Heart left ventricle (tissue), 16 donors: ENCODE measurements around the gene PDCD1LG2. TPM values are rescaled to one million over a fixed set of nuclear protein-coding genes. Genes with fewer than 3 reads are reported as not detected.

Experiments used
- ATAC-seq, 4 donors: fragments of 200-7000 bp; cut with Tn5 transposase; one replicate each; pipeline ENCODE4 v1.9.1; 2020 to 2022; ENCODE audit warnings: moderate library complexity in 4 of 4, mild to moderate bottlenecking in 3 of 4, moderate number of reproducible peaks in 1 of 4
- DNase-seq, 5 donors: peaks; one replicate each; pipeline ENCODE4 v3.0.0-alpha.2; 2020
- H3K27ac ChIP-seq, 12 donors: fragments of 200-600 bp; sonication (generic) in 4 of 12; one replicate each; pipeline versions ENCODE4 v1.5.0 to v1.8.0; 2016 to 2022; ENCODE audit warnings: mild to moderate bottlenecking in 2 of 12
- H3K27me3 ChIP-seq, 9 donors: fragments of 200-600 bp; sonication (generic) in 2 of 9; one replicate each; pipeline versions ENCODE4 v1.5.1 to v1.8.0; 2016 to 2022; ENCODE audit warnings: mild to moderate bottlenecking in 3 of 9
- H3K36me3 ChIP-seq, 9 donors: fragments of 200-600 bp; sonication (generic) in 2 of 9; one replicate each; pipeline versions ENCODE4 v1.5.0 to v1.8.0; 2018 to 2022; ENCODE audit warnings: mild to moderate bottlenecking in 2 of 9
- H3K4me1 ChIP-seq, 12 donors: fragments of 200-600 bp; sonication (generic) in 4 of 12; one replicate each; pipeline versions ENCODE4 v1.5.0 to v1.8.0; 2016 to 2022; ENCODE audit warnings: mild to moderate bottlenecking in 3 of 12
- H3K4me3 ChIP-seq, 12 donors: fragments of 200-600 bp; sonication (generic) in 4 of 12; one replicate each; pipeline versions ENCODE4 v1.5.0 to v1.8.0; 2017 to 2022; ENCODE audit warnings: mild to moderate bottlenecking in 9 of 12, moderate library complexity in 4 of 12
- H3K9me3 ChIP-seq, 12 donors: fragments of 200-600 bp; sonication (generic) in 4 of 12; one replicate each; pipeline versions ENCODE4 v1.5.0 to v1.8.0; 2016 to 2022; ENCODE audit warnings: mild to moderate bottlenecking in 1 of 12
- POLR2A ChIP-seq, 2 donors: fragments of 450-650 bp; IDR thresholded peaks; one replicate each; pipeline ENCODE4 v1.6.1; 2017; ENCODE audit warnings: antibody characterized with exemption in 2 of 2, mild to moderate bottlenecking in 2 of 2, moderate library complexity in 2 of 2
- WGBS, 4 donors: extraction: QIAGEN DNeasy Blood & Tissue Kit in 2 of 4; methylation state at CpG; one replicate each; pipeline versions ENCODE4 v1.1.5 to v1.1.7; 2013 to 2018; 5-methylcytosine and 5-hydroxymethylcytosine counted together
- intact Hi-C, 10 donors: fragments of 100-400 bp; cut with DNase I; formaldehyde crosslinking; loops; one replicate each; pipeline versions ENCODE4 v1.11.1 to v1.14.2; 2022
- polyA plus RNA-seq, 2 donors: library from polyadenylated mRNA; stranded (reverse); fragments of 200-250 nt; gene quantifications; one replicate each; pipeline ENCODE4 v1.2.3, GENCODE V29; 2013
- total RNA-seq, 9 donors: library from RNA; depleted of rRNA in 2 of 9; stranded (reverse); fragments of >200 nt in 2 of 9; fragmentation: NEBNext Ultra II Directional in 3 of 9; extraction: Animal tissue kit (Norgen Biotek cat#: 25700) in 3 of 9; gene quantifications; one replicate each; pipeline versions ENCODE4 v1.1.0 to v1.2.4, GENCODE V29; 2016 to 2023
- TF ChIP-seq, protein P1 (sequence below), 12 donors: fragments of 200-600 bp; sonication (generic) in 4 of 12; IDR thresholded peaks; one replicate each; pipeline versions ENCODE4 v1.5.0 to v1.8.0; 2018 to 2022; ENCODE audit warnings: antibody characterized with exemption in 12 of 12, mild to moderate bottlenecking in 5 of 12
- donor health status: ischemic (EF 13 %, LVEDD 7.1; RV severe dilation, severe dysfunction).
- donor health status: healthy with polysubstance abuse.
- donor health status: DM: no; HTN: yes; CAD: no.
- donor health status: DM: no; HTN: no; CAD: no.
- donor health status: ischemic (EF 25% LVEDD 6.9; RV normal size, moderate dysfunction).
- donor health status: ischemic (EF 25% LVEDD 5.7; RV mildly dilated, moderate dysfunction).
- donor health status: healthy.
- donor health status: DM: yes; HTN: yes; CAD: no.
- donor health status: ischemic (EF 35%, LVEDD 5.7; RV mildly dilated, moderate dysfunction).
- donor health status: nonischemic (EF 11% LVEDD 7.7; RV severe dilation, severe dysfunction).
- donor health status: DM: yes; HTN: yes; CAD: no.
- donor health status: PGD.
- donor health status: ischemic (EF 29% LVEDD 5.4; RV normal size, mild dysfunction).
- donor health status: nonischemic (EF 23%, LVEDD 6.1; RV moderate dilation, normal function).

The PDCD1LG2 gene
- total and polyA plus RNA-seq, 11 donors: 0.53 to 10.5 (median 1.1) TPM

DNA sequence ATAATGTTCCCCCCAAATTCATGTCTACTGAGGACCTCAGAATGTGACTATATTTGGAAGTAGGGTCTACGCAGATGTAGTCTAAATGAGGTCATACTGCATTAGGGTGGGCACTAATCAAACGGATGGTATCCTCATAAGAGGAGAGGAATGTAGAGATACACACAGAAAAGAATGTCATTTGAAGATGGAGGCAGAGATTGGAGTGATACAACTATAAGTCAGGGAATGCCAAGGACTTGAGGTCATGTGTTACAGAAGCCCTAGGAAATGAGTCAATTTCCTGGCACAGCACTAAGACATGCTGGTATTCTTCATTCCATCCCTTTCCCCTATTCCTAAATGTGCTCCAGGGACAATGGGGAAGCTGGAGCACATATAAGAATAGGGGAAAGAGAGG lies 758 bp upstream of the PDCD1LG2 start:
- no peaks in the 10 kb centered on the region for H3K27me3 ChIP-seq
- DNase-seq: no peak
- H3K9me3 ChIP-seq: peaks cover 0 to 6% (median 0%) of the 10 kb centered on the region in 12 donors
- 44 to 55% (median 47%) methylated on average over 2 of the region's 2 CpGs for WGBS, 4 donors
- H3K4me3 ChIP-seq: peak overlapping the region in 1 of 12 donors; percentile 57
- no peaks in the 10 kb centered on the region for H3K36me3 ChIP-seq
- ATAC-seq: peak in 3 of 4 donors; percentile 46 to 75 (median 52)
- intact Hi-C loops: no loop called here
- TF ChIP-seq POLR2A (IDR thresholded peaks at IDR 0.05): no peak
- TF ChIP-seq, protein P1, sequence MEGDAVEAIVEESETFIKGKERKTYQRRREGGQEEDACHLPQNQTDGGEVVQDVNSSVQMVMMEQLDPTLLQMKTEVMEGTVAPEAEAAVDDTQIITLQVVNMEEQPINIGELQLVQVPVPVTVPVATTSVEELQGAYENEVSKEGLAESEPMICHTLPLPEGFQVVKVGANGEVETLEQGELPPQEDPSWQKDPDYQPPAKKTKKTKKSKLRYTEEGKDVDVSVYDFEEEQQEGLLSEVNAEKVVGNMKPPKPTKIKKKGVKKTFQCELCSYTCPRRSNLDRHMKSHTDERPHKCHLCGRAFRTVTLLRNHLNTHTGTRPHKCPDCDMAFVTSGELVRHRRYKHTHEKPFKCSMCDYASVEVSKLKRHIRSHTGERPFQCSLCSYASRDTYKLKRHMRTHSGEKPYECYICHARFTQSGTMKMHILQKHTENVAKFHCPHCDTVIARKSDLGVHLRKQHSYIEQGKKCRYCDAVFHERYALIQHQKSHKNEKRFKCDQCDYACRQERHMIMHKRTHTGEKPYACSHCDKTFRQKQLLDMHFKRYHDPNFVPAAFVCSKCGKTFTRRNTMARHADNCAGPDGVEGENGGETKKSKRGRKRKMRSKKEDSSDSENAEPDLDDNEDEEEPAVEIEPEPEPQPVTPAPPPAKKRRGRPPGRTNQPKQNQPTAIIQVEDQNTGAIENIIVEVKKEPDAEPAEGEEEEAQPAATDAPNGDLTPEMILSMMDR (IDR thresholded peaks at IDR 0.05): no peak
- peaks cover 0 to 58% (median 41%) of the 10 kb centered on the region in 12 donors for H3K4me1 ChIP-seq
- peak overlapping the region in 11 of 12 donors; percentile 47 to 94 (median 63) for H3K27ac ChIP-seq

DNA sequence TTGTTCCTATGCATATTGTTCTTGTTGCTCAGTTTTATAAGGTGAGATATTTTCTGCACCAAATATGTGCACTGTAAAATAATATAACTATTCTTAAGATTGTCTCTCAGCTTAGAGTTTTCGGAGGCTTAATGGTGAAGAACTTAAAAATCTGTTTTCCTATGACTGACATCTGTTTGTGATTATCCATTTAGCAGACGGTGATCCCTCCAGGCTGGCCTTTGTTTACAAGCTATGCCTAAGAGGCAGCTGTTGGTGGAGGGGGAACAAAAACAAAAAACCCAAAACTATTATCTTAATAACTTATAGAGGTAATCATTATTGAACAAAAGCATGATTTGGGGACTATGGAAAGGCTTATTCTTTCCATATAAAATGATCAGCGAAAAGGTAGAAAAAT lies 658 bp downstream of the PDCD1LG2 start:
- H3K9me3 ChIP-seq: no peaks in the 10 kb centered on the region
- DNase-seq (no peak), ATAC-seq (no peak)
- intact Hi-C loops: loop anchor here in 1 of 10 donors (5.0 kb wide), 1 partner anchor 76 kb away; no protein-coding TSS in a partner anchor
- H3K27ac ChIP-seq: peak overlapping the region; percentile 47 to 94 (median 63)
- peaks cover 0 to 58% (median 41%) of the 10 kb centered on the region in 12 donors for H3K4me1 ChIP-seq
- no peaks in the 10 kb centered on the region for H3K36me3 ChIP-seq
- H3K27me3 ChIP-seq: no peaks in the 10 kb centered on the region
- TF ChIP-seq, protein P1 (IDR thresholded peaks at IDR 0.05): no peak
- no peak for TF ChIP-seq POLR2A (IDR thresholded peaks at IDR 0.05)
- H3K4me3 ChIP-seq: peak overlapping the region in 9 of 12 donors; percentile 30 to 58 (median 51)
- WGBS, 4 donors: 60 to 77% (median 69%) methylated on average over 3 of the region's 3 CpGs

GRCh38 chr9:5511476-5511875 lies 1.1 kb downstream of the PDCD1LG2 start:
- TF ChIP-seq, protein P1 (IDR thresholded peaks at IDR 0.05): no peak
- no peak for TF ChIP-seq POLR2A (IDR thresholded peaks at IDR 0.05)

DNA sequence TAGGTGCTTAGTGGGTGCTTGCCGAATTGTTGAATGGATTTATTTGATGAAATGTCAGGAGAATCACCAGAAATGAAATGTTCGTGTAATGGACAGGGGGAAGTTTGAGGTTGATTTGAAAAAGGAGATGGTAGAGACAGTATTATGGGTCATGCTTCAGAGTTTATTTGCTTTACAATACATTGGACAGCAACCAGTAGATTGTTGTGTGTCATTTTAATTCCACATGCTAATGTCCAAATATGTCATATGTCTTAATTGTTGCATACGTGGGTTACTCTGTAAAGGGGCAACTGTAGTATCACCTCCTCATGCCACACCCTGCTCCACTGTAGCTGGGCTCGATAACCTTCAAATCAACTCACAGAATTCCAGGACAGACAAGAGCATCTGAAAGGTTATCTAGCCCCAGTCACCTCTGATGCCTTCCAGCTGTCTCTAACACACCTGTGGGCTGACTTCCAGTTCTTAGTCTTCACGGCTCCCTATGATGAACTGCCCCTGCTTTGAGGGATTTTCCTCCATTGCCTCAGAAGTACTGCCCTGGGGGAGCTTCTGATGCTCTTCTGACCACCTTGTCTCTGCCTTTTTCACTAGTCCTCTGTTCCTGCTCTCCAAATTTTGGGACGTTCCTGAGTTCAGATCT lies 1.7 kb downstream of the PDCD1LG2 start:
- DNase-seq (no peak), ATAC-seq (peak in 1 of 4 donors; percentile 14)
- Histone ChIP-seq H3K27me3 (no peaks in the 10 kb centered on the region), H3K27ac (peak overlapping the region in 6 of 12 donors; percentile 58 to 94 (median 72)), H3K4me3 (peak overlapping the region in 7 of 12 donors; percentile 30 to 58 (median 52)), H3K36me3 (no peaks in the 10 kb centered on the region), H3K9me3 (no peaks in the 10 kb centered on the region), H3K4me1 (peaks cover 0 to 58% (median 41%) of the 10 kb centered on the region in 12 donors)
- WGBS, 4 donors: 67 to 79% (median 76%) methylated on average over 6 of the region's 6 CpGs
- intact Hi-C loops: loop anchor here in 1 of 10 donors (5.0 kb wide), 1 partner anchor 75 kb away; no protein-coding TSS in a partner anchor
- TF ChIP-seq, protein P1 (IDR thresholded peaks at IDR 0.05): no peak

More at GRCh38 chr9:5511476-5511875, 1.1 kb downstream of the PDCD1LG2 start:
- H3K27me3 ChIP-seq: no peaks in the 10 kb centered on the region
- no peaks in the 10 kb centered on the region for H3K9me3 ChIP-seq
- intact Hi-C loops: loop anchor here in 1 of 10 donors (5.0 kb wide), 1 partner anchor 76 kb away; no protein-coding TSS in a partner anchor
- no peak for DNase-seq
- WGBS, 4 donors: 17 to 43% (median 24%) methylated on average over 1 of the region's 1 CpG
- no peaks in the 10 kb centered on the region for H3K36me3 ChIP-seq
- H3K4me1 ChIP-seq: peaks cover 0 to 58% (median 41%) of the 10 kb centered on the region in 12 donors
- no peak for ATAC-seq
- peak overlapping the region in 9 of 12 donors; percentile 30 to 58 (median 51) for H3K4me3 ChIP-seq
- H3K27ac ChIP-seq: peak overlapping the region in 9 of 12 donors; percentile 10 to 94 (median 63)
